HG03460 (cell line): Measurements from ENCODE around the gene FKBP8.

Experiments used
- ATAC-seq: cut with Tn5 transposase; IDR thresholded peaks from one replicate; pipeline ENCODE4 v1.9.1; 2021; ENCODE audit not compliant: unreplicated experiment

FKBP8 gene

DNA sequence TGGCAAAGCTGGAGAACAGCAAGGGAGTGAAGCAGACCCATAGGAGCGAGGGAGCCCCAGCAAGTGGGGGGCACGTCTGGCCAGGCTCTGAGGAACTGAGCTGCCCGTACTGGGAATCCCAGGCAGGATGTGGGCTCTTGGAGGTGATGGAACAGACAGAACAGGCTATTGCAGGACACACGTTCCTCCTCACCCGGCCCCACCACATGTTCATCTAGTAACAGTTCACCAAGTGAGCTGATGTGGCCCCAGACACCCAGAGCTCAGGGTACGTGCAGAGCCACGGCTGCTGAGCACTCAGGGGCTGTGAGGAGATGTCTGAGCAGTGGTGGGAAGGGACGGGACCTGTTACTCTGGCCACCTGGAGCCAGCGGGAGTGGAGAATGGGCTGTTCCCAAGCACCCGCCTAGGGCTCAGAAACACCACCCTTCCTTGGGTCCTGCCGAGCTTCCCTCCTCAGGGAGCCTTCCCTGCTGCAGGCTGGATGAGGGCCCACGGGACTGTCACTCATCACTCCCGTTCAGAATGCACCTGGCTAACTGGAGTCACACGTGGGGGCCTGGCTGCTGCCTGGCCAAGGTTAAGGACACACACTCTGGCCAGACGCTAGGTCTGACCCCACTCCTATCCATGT lies 39.9 kb downstream of the FKBP8 start:
- ATAC-seq = no peak

GRCh38 chr19:18502638-18503294 lies 40.6 kb downstream of the FKBP8 start:
- no peak for ATAC-seq

- ATAC-seq = no peak
Measured at GRCh38 chr19:18502246-18502637, 41.1 kb downstream of the FKBP8 start.

- ATAC-seq = no peak
Measured at GRCh38 chr19:18501832-18502231, 41.5 kb downstream of the FKBP8 start.

GRCh38 chr19:18501351-18501750 lies 42.0 kb downstream of the FKBP8 start:
- no peak for ATAC-seq

DNA sequence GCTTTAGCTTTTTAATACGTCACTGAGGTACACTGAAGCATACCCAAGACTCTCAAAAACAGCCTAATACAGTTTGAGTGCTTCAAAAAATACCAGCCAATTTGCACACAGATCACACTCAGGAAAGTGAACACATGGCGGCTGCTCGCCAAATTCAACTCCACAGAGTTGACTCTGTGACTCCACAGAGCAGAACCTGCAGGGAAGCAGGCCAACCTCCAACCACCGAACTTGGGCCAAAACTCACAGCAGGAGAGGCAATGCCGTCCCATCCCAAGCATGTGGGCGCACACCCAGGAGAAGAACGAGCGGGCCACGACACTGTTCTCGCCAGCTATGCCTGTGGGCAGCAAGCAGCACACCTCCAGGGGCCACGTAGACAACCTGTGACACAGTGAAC lies 42.6 kb downstream of the FKBP8 start:
- ATAC-seq = no peak

DNA sequence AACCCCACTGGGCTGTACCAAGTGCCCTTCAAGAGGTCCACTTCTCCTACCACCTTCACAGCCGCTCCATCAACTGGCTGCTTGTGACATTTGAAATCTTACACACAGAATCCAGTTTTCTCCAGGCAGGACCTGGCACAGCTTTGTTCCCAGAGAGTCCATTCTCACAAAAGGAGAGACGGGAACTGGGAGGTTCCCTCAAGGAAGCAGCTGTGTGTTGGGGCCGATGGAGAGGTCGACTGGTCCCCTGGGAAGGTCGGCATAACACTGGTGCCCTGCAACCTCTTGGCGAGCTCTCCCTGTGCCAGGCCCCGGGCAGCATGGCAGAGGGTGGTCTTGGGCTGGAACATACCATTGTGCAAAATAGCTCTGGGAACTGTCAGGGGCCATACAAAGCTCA lies 43.0 kb downstream of the FKBP8 start:
- ATAC-seq = no peak

DNA sequence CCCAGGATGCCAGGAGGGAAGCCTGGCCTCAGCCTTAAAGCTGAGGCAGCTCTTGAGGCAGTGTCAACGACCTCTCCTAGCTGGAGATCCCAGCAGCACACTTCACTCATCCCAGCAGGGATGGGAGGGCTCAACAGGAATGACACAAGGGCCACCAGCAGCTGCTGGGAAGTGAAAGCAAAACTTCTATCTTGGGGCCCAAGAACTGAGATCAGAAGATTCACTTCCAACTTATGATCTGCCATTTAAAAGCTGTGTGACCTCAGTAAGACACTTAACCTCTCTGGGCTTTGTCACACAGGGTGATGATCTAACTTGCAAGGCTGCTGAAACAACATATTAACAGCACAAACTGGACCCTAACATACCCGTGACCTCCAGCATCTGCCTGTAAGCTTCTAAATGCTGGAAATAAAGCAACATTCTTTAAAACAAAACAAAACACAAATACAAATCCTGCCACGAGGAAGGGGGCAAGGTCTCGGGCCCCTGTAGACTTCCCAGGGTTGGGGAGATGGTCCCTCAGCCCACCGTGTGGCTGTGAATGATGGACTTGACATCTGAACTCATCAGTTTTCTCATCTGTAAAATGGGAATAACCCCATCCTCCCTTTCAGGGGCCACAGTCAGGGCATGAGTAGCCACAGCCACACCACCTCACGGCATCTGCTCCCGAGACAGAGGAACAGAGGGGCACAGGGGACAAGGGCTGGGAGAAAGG lies 44.2 kb downstream of the FKBP8 start:
- ATAC-seq = no peak

DNA sequence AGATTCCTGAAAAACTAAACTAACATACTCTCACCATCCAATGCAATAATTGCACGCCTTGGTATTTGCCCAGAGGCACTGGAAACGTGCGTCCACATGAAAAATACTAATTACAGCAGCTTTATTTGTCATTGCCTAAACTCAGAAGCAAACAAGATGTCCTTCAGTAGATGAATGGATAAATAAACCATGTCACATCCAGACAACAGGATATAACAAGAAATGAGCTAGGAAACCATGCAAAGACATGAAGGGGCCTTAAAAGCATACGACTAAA lies 46.5 kb downstream of the FKBP8 start:
- ATAC-seq = no peak

- no peak for ATAC-seq
Measured at GRCh38 chr19:18496167-18496979, 47.0 kb downstream of the FKBP8 start.

DNA sequence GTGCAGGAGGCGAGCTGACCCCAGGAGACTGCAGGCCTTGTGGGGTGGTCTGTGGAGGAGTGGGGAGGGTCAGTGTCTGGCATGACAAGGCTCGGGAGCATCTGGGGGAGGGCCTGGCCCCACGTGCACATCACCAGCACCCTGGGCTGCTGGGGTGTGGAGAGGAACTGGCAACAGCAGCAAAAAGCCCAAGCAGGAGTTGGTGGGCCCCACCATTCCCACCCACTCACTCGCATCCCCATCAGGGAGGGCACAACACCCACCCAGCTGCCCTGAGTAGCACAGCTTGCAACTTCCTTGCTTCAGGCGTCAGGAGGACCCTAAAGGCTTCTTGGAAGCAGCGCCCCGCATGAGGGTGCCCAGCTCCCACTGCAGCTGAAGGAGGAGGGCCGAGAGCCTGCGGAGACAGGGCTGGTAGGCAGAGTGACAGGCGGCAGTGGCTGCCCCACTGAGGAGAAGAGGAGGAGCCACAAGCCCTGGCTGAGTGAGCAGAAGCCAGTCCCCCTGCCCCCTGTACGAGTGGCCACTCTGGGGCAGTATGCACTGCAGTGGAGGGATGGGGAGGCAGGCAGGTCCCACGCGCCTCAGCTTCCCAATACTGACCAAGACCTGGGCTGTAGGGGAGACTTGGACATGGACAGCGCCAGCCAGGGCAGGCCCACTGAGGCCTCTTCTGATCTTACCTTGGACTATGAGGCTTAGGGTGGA lies 48.0 kb downstream of the FKBP8 start:
- ATAC-seq = no peak

DNA sequence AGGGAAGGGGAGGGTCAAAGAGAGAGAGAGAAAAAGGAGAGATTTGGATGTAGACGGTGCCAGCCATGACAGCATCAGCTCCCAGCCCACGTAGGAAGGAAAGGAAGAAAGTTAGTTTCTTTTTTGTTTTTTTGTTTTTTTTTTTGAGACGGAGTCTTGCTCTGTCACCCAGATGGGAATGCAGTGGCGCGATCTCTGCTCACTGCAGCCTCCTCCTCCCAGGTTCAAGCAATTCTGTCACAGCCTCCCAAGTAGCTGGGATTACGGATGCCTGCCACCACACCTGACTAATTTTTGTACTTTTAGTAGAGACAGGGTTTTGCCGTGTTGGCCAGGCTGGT lies 49.1 kb downstream of the FKBP8 start:
- no peak for ATAC-seq

- no peak for ATAC-seq
Measured at GRCh38 chr19:18493440-18494266, 49.7 kb downstream of the FKBP8 start.

GRCh38 chr19:18491995-18492953 lies 51.1 kb downstream of the FKBP8 start:
- no peak for ATAC-seq

- no peak for ATAC-seq
Measured at GRCh38 chr19:18490728-18491127, 52.6 kb downstream of the FKBP8 start.

- no peak for ATAC-seq
Measured at GRCh38 chr19:18489627-18490184, 53.7 kb downstream of the FKBP8 start.

GRCh38 chr19:18488838-18489626 lies 54.3 kb downstream of the FKBP8 start:
- ATAC-seq = no peak

GRCh38 chr19:18488403-18488723 lies 55.0 kb downstream of the FKBP8 start:
- ATAC-seq = no peak
